HG02798 (cell line): ENCODE data around the gene SLC6A7.
"Not testable (repeated sequence)": the region's sequence is repeated elsewhere in the genome, so short reads cannot be mapped to it uniquely, and the experiment has no call there.

Experiments
- ATAC-seq: cut with Tn5 transposase; IDR thresholded peaks from one replicate; pipeline ENCODE4 v1.9.1; 2021; ENCODE audit warnings: mild to moderate bottlenecking; ENCODE audit not compliant: unreplicated experiment, poor library complexity

The SLC6A7 gene

GRCh38 chr5:150236981-150237754, 47.3 kb downstream of the SLC6A7 start:
- ATAC-seq = no peak

GRCh38 chr5:150238646-150239045, 48.8 kb downstream of the SLC6A7 start:
- ATAC-seq = no peak

GRCh38 chr5:150239099-150239793, 49.4 kb downstream of the SLC6A7 start:
- ATAC-seq = no peak

- ATAC-seq = no peak
Measured at GRCh38 chr5:150239794-150240122, 49.9 kb downstream of the SLC6A7 start.

GRCh38 chr5:150241298-150242160, 51.7 kb downstream of the SLC6A7 start:
- no peak for ATAC-seq

- ATAC-seq = no peak
Measured at GRCh38 chr5:150242251-150242894, 52.5 kb downstream of the SLC6A7 start.

- ATAC-seq = no peak
Measured at GRCh38 chr5:150243590-150243989, 53.7 kb downstream of the SLC6A7 start.

- ATAC-seq = no peak
Measured at GRCh38 chr5:150244209-150244608, 54.3 kb downstream of the SLC6A7 start.

- no peak for ATAC-seq
Measured at GRCh38 chr5:150245111-150245789, 55.4 kb downstream of the SLC6A7 start.

GRCh38 chr5:150245808-150246207, 55.9 kb downstream of the SLC6A7 start:
- ATAC-seq = no peak

- no peak for ATAC-seq
Measured at GRCh38 chr5:150246429-150246828, 56.6 kb downstream of the SLC6A7 start.

- no peak for ATAC-seq
Measured at GRCh38 chr5:150246835-150247234, 57.0 kb downstream of the SLC6A7 start.

- no peak for ATAC-seq
Measured at GRCh38 chr5:150247726-150248125, 57.9 kb downstream of the SLC6A7 start.

GRCh38 chr5:150248493-150248892, 58.6 kb downstream of the SLC6A7 start:
- not testable (repeated sequence) for ATAC-seq

- no peak for ATAC-seq
Measured at GRCh38 chr5:150248946-150249345, 59.1 kb downstream of the SLC6A7 start.

GRCh38 chr5:150249744-150250143, 59.9 kb downstream of the SLC6A7 start:
- no peak for ATAC-seq

- no peak for ATAC-seq
Measured at GRCh38 chr5:150251504-150251903, 61.6 kb downstream of the SLC6A7 start.

- ATAC-seq = no peak
Measured at GRCh38 chr5:150252489-150252888, 62.6 kb downstream of the SLC6A7 start.

- ATAC-seq = no peak
Measured at GRCh38 chr5:150253416-150254208, 63.8 kb downstream of the SLC6A7 start.
